D721Med (cell line): Measurements from ENCODE around the gene SNPH.

ENCODE experiments used
- DNase-seq: peaks from one replicate; pipeline ENCODE4 v3.0.0; 2011; ENCODE audit warnings: low spot score; ENCODE audit not compliant: insufficient read length
- FAIRE-seq: peaks from 2 replicates; lab custom pipeline; 2011; peaks lifted over from hg19 to GRCh38; lab: Jason Lieb, UNC
- TF ChIP-seq, protein P1 (sequence below): IDR thresholded peaks from 2 replicates; pipeline ENCODE4 v1.5.1; 2012; ENCODE audit warnings: mild to moderate bottlenecking, control low read depth; ENCODE audit not compliant: insufficient read depth; ENCODE audit errors: missing control alignments

Gene SNPH

DNA sequence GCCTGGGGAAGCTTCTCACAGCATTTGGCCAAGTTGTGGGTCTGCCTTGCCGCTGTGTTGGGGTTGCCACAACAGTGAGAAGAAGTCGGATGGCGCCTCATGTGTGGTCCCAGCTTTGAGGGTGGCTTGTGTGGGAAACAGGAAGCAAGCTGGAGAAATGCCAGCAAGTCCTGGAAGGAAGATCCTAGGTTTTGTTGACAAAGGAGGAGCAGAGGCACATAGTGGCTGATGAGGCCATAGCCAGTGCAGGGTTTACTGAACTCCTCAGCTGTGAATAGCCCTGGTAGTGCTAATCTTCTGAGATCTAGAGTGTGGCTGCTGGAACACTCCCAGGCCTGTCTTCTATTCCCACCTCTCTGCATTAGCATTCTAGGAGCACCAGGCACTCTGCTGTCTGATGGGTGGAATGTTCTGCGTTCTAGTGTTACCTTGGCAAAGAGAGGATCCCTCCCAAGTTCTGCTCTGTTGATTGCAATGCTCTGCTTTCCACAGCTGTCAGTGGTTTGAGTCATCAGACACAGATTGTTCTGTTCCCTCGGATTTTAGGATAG, 25.2 kb downstream of the SNPH start:
- TF ChIP-seq, protein P1, sequence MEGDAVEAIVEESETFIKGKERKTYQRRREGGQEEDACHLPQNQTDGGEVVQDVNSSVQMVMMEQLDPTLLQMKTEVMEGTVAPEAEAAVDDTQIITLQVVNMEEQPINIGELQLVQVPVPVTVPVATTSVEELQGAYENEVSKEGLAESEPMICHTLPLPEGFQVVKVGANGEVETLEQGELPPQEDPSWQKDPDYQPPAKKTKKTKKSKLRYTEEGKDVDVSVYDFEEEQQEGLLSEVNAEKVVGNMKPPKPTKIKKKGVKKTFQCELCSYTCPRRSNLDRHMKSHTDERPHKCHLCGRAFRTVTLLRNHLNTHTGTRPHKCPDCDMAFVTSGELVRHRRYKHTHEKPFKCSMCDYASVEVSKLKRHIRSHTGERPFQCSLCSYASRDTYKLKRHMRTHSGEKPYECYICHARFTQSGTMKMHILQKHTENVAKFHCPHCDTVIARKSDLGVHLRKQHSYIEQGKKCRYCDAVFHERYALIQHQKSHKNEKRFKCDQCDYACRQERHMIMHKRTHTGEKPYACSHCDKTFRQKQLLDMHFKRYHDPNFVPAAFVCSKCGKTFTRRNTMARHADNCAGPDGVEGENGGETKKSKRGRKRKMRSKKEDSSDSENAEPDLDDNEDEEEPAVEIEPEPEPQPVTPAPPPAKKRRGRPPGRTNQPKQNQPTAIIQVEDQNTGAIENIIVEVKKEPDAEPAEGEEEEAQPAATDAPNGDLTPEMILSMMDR, result no peak
- FAIRE-seq (no peak), DNase-seq (no peak)

DNA sequence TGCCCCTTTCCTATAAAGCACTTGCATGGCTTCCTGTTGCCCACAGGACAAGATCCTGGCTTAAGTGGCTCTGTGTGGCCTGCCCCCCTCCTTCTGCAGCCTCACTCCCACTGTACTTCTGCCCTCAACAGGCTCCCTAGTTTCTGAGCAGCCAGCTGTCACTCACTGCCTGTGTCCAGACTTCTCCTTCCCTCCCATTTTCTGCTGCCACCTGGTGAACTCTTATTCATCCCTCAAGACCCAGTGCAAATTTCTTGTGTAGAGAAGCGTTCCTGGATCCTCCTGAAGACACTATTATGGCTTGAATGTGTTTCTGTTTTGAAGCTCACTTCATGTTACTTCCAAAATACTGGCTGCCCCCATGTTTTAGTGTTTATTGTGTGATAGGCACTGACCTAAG, 26.5 kb downstream of the SNPH start:
- FAIRE-seq, result no peak

DNA sequence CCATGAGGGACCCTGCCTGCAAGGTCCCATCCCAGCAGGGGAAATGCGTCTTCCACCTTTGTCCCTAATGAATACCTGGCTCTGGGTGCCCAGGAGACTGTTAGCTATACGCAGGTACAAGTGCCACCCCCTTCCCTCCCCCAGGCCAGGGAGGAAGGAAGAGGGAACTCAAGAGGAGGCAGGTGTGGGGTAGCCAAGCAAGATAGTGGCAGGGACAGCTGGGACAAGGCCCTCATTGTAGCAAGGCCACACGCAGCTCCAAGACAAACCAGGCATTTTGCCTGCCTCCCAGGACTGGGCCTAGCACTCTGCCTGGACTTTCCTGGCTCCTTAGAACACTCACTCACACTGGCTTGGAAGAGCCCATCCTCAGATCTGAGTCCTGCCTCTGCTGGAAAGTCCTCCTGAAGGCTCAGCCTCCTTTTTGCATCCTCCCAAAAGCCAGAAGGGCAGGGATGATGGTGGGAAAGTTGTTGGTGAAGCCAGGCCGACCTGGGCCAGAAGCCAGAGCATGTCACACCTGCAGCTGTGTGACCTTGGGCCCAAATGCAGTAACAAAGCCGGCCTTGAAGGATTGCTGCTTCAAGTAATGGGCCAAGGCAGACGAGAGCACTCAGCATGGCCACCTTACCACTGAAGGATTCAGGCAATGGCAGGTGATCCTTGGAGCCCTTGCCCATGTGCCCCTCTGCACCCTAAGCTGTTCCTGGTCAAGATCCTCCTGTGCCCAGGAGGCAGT, 27.7 kb downstream of the SNPH start:
- no peak for FAIRE-seq
- TF ChIP-seq, protein P1, result no peak
- DNase-seq, result no peak

More for the DNA sequence above, 26.5 kb downstream of the SNPH start:
- TF ChIP-seq, protein P1, result no peak
- no peak for DNase-seq

DNA sequence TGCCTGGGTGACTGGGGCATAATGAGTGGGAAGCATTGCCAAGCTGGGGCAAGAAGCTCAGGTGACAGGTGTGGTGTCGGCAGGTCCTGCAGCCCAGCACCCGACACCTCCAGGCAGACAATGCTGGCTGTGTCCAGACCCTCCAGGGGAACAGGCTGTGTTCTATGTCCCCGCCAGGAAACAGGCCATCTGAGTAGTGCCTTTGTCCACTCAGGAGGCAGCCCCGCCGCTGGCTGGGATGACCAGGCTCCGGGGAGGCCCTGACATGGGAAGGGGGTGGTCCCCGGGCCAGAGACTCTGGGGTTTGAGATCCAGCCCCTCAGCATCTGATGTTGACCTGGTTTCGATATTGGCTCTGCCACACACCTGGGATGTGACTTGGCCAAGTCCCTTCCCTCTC, 28.4 kb downstream of the SNPH start:
- FAIRE-seq, result no peak
- TF ChIP-seq, protein P1, result no peak
- DNase-seq, result no peak

DNA sequence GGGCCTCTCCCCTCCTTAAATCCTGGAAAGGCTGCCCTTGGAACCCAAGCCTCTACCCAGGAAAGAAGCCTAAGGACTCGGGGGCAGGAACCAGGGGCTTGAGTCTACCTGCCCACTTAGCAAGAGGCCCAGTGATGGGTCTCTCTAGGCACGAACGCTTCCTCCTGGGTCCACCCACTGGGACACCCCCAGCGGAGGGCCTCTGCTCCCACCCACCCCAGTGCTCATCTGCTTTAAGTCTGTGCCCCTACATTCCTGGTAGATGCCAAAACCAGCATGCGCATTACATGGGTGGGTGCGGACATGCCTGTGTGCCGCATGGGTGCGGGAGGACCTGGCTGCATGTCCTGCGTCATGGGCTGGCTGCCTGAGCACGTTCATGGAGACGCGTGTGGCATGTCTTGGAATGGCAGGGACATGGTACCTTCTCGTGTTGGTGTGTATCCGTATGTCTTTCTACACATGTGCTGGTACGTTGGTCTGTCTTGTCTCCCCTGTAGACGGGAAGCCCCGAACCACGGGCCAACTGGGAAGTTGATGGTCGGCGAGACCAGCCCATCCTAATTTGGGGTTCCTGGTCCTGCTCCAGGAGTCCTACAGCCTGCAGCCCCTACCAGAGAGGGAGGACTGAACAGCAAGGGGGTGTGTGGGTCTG, 29.3 kb downstream of the SNPH start:
- FAIRE-seq, result no peak
- DNase-seq, result no peak

DNA sequence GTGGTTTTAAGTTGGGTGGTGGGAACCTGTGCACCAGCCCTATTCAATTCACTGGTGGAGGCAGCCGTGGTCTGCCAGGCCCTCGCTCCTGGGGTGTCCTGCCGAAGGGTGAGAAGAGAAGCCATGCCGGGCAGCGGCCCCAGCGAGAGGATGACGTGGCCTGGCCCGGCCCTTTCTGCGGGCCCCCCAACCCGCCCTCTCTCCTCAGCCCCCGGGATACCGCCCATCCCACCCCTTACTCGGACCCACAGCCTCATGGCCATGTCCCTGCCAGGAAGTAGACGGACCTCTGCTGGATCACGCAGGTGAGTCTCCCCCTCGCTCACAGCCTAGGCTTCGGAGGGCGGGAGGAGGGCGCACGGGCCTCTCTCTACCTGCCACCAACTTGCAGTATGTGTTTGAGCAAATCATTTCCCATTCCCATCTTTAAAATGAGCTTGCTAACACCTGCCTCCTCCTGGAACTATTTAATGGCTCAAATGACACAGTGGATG, 30.1 kb downstream of the SNPH start:
- no peak for FAIRE-seq
- no peak for DNase-seq
- TF ChIP-seq, protein P1, result no peak

More for the DNA sequence above, 29.3 kb downstream of the SNPH start:
- TF ChIP-seq, protein P1, result no peak

DNA sequence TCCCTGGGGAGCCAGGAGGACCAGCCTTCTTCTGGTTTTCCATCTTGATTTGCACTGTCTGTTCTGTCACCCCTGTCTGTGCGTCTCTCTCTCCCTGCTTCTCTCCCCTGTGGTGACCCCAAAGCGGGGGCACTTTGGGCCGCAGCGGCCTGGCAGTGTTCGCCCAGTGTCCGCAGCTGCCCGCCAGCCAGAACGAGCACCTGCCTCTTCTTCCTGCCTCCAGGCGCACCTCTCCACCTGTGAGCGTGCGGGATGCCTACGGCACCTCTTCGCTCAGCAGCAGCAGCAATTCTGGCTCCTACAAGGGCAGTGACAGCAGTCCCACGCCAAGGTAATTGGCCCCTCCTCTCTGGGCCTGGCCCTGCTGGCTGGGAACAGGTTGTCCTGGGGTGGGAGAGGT, 30.8 kb downstream of the SNPH start:
- TF ChIP-seq, protein P1, result no peak
- no peak for DNase-seq
- FAIRE-seq, result no peak
